Measurements from ENCODE around the gene MAP2K5. TPM values are rescaled to one million over a fixed set of nuclear protein-coding genes. Genes with fewer than 3 reads are reported as not detected.
A peak's percentile ranks its signal among the peaks of the same experiment; 100 is the strongest.

MAP2K5 gene
- total RNA-seq, 1 donor from 2014 or later, result 26.1 TPM

DNA sequence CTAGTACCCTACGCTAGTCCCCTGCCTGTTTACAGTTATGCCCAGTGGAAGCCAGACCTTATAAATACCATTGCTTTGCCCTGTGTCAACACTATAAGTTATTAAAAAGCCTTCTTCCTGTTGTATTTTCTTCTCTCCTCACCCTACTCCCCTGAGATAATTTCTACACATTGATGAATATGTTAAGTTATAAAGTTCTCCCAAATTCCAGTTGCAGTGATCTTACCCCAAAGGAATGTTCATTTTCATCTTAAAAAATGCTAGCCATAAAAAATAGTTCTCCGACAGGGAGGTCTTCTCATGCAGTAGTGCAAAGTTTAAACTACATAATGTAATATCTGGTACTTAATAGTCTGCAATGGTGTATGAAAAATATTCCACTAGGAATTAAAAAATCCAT, 58.6 kb downstream of the MAP2K5 start:
- no peak for DNase-seq (ENCODE audit: extremely low spot score, unreplicated experiment)
- H3K9me3 Mint-ChIP-seq (ENCODE audit: unreplicated experiment), result no peaks in the 10 kb centered on the region
- peaks cover 18% of the 10 kb centered on the region for H3K36me3 Mint-ChIP-seq (ENCODE audit: unreplicated experiment)
- TF ChIP-seq, protein P1, sequence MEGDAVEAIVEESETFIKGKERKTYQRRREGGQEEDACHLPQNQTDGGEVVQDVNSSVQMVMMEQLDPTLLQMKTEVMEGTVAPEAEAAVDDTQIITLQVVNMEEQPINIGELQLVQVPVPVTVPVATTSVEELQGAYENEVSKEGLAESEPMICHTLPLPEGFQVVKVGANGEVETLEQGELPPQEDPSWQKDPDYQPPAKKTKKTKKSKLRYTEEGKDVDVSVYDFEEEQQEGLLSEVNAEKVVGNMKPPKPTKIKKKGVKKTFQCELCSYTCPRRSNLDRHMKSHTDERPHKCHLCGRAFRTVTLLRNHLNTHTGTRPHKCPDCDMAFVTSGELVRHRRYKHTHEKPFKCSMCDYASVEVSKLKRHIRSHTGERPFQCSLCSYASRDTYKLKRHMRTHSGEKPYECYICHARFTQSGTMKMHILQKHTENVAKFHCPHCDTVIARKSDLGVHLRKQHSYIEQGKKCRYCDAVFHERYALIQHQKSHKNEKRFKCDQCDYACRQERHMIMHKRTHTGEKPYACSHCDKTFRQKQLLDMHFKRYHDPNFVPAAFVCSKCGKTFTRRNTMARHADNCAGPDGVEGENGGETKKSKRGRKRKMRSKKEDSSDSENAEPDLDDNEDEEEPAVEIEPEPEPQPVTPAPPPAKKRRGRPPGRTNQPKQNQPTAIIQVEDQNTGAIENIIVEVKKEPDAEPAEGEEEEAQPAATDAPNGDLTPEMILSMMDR (IDR thresholded peaks at IDR 0.05), result no peak
- H3K4me1 Mint-ChIP-seq (ENCODE audit: unreplicated experiment), result peaks cover 25% of the 10 kb centered on the region
- H3K27ac Mint-ChIP-seq (ENCODE audit: unreplicated experiment), result peak overlapping the region; percentile 70
- H3K27me3 Mint-ChIP-seq (ENCODE audit: unreplicated experiment), result no peaks in the 10 kb centered on the region
- no peak overlapping the region for H3K4me3 Mint-ChIP-seq (ENCODE audit: unreplicated experiment)

DNA sequence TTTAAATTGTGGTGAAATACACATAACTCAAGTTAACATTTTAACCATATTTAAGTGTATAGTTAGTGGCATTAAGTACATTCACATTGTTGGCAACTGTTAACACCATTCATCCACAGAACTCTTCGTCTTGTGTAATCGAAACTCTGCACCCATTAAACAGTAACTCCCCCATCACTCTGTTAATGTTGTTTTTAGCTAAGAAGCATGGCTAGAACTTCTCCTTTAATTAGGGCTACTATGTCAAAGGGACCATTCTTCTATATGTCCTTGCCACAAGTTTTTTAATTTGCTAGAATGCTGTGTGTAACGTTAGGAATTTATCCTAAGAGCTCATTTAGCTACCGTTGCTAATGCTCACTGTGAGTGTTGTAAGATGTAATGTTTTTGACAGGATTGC, 60.6 kb downstream of the MAP2K5 start:
- no peaks in the 10 kb centered on the region for H3K9me3 Mint-ChIP-seq (ENCODE audit: unreplicated experiment)
- H3K4me3 Mint-ChIP-seq (ENCODE audit: unreplicated experiment), result no peak overlapping the region
- H3K27ac Mint-ChIP-seq (ENCODE audit: unreplicated experiment), result no peak overlapping the region
- H3K27me3 Mint-ChIP-seq (ENCODE audit: unreplicated experiment), result no peaks in the 10 kb centered on the region
- TF ChIP-seq, protein P1 (IDR thresholded peaks at IDR 0.05), result no peak
- no peak for DNase-seq (ENCODE audit: extremely low spot score, unreplicated experiment)
- H3K4me1 Mint-ChIP-seq (ENCODE audit: unreplicated experiment), result peaks cover 25% of the 10 kb centered on the region
- peaks cover 16% of the 10 kb centered on the region for H3K36me3 Mint-ChIP-seq (ENCODE audit: unreplicated experiment)

DNA sequence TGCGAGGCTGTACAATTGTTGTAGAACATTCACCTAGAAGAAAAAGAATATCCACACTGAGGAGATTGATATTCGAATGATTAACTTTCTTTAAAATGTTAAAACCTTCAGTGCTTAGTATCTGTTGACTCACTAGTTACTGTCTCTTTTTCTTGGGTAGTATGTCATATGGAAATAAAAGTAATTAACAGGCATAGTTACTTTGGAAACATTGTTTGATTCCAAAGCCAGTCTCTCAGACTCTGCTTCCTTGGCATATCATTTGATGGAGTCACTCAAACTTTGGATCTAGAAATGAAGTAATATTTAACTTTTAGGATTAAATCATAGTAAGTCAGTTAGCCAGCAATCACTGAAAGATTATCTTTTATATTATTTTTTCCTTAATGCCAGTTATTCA, 63.4 kb downstream of the MAP2K5 start:
- peaks cover 16% of the 10 kb centered on the region for H3K4me1 Mint-ChIP-seq (ENCODE audit: unreplicated experiment)
- no peak overlapping the region for H3K27ac Mint-ChIP-seq (ENCODE audit: unreplicated experiment)
- H3K4me3 Mint-ChIP-seq (ENCODE audit: unreplicated experiment), result no peak overlapping the region
- H3K27me3 Mint-ChIP-seq (ENCODE audit: unreplicated experiment), result no peaks in the 10 kb centered on the region
- DNase-seq (ENCODE audit: extremely low spot score, unreplicated experiment), result no peak
- no peaks in the 10 kb centered on the region for H3K9me3 Mint-ChIP-seq (ENCODE audit: unreplicated experiment)
- TF ChIP-seq, protein P1 (IDR thresholded peaks at IDR 0.05), result no peak
- H3K36me3 Mint-ChIP-seq (ENCODE audit: unreplicated experiment), result peaks cover 12% of the 10 kb centered on the region

DNA sequence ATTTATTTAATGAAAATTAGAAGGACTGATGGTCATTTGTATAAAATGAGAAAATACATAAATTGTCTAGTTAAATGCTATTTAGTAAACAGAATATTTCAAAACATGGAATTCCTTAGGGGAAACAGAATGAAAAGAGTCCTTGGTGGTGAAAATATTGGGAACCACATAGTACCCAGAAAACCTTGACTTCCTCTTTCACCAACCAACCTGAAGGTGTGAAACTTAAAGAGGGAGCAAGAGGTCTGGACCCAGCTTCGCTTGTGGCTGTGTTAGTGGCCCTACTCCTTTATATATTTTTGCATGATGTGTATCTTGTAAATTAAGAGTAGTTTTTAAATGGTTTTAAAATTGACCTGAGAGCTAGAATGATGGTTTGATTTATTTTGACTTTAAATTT, 64.2 kb downstream of the MAP2K5 start:
- TF ChIP-seq, protein P1 (IDR thresholded peaks at IDR 0.05), result no peak
- no peaks in the 10 kb centered on the region for H3K9me3 Mint-ChIP-seq (ENCODE audit: unreplicated experiment)
- no peaks in the 10 kb centered on the region for H3K27me3 Mint-ChIP-seq (ENCODE audit: unreplicated experiment)
- peaks cover 12% of the 10 kb centered on the region for H3K36me3 Mint-ChIP-seq (ENCODE audit: unreplicated experiment)
- no peak overlapping the region for H3K27ac Mint-ChIP-seq (ENCODE audit: unreplicated experiment)
- no peak for DNase-seq (ENCODE audit: extremely low spot score, unreplicated experiment)
- H3K4me3 Mint-ChIP-seq (ENCODE audit: unreplicated experiment), result no peak overlapping the region
- H3K4me1 Mint-ChIP-seq (ENCODE audit: unreplicated experiment), result peaks cover 7% of the 10 kb centered on the region

DNA sequence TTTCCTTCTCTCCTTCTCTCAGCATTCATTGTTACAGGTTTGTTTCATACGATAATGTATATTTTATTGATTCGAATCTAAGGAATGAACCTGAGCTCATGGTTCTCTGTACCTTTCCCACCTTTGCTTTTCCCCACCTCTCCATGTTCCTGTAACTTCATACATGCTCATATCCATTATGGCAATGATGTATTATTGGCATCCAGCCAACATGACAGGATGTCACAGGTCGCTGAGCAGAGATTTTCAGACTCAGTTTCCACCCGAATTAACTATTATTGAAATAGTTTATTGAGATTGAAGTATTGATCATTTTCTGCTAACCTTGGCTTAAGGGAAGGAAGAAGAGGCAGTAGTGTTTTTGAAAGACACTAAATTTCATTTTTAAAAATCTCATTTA, 64.8 kb downstream of the MAP2K5 start:
- Mint-ChIP-seq H3K4me3 (ENCODE audit: unreplicated experiment) (no peak overlapping the region), H3K9me3 (ENCODE audit: unreplicated experiment) (no peaks in the 10 kb centered on the region), H3K36me3 (ENCODE audit: unreplicated experiment) (peaks cover 10% of the 10 kb centered on the region), H3K27me3 (ENCODE audit: unreplicated experiment) (no peaks in the 10 kb centered on the region), H3K27ac (ENCODE audit: unreplicated experiment) (no peak overlapping the region), H3K4me1 (ENCODE audit: unreplicated experiment) (peaks cover 6% of the 10 kb centered on the region)
- TF ChIP-seq, protein P1 (IDR thresholded peaks at IDR 0.05), result no peak
- no peak for DNase-seq (ENCODE audit: extremely low spot score, unreplicated experiment)

Measured in osteocyte (in vitro differentiated cells).